ENCODE measurements around the gene SUOX. TPM values are rescaled to one million over a fixed set of nuclear protein-coding genes. Genes with fewer than 3 reads are reported as not detected.

The SUOX gene
- total RNA-seq, 4 donors from 2014 or later = 14.5 to 43.0 (median 22.9) TPM

DNA sequence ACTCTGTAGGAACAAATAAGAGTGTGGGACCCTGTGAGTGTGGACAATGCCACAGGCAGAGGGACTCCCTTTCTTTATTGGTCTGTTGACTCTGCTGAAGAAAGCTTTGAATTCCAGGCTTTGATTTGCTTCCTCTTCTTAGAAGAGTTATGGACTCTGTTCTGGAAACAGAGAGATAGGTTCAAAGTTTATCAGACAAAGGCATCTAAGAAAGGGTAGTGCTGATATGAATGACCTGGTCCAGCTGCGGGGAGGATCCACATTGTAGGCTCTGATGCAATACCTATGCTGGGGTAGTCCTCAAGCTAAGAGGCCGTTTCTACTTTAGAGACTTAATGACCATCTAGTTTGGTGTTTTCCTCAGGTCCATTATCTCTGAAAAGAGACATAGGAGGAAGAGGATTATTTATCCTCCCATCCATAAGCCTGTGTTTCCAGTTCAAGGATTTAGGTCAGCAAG is 13.1 kb downstream of the SUOX start:
- DNase-seq (ENCODE audit: low spot score) (no peak), ATAC-seq (ENCODE audit: low FRiP score) (no peak)
- TF ChIP-seq, protein P1, sequence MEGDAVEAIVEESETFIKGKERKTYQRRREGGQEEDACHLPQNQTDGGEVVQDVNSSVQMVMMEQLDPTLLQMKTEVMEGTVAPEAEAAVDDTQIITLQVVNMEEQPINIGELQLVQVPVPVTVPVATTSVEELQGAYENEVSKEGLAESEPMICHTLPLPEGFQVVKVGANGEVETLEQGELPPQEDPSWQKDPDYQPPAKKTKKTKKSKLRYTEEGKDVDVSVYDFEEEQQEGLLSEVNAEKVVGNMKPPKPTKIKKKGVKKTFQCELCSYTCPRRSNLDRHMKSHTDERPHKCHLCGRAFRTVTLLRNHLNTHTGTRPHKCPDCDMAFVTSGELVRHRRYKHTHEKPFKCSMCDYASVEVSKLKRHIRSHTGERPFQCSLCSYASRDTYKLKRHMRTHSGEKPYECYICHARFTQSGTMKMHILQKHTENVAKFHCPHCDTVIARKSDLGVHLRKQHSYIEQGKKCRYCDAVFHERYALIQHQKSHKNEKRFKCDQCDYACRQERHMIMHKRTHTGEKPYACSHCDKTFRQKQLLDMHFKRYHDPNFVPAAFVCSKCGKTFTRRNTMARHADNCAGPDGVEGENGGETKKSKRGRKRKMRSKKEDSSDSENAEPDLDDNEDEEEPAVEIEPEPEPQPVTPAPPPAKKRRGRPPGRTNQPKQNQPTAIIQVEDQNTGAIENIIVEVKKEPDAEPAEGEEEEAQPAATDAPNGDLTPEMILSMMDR (IDR thresholded peaks at IDR 0.05) = no peak

DNA sequence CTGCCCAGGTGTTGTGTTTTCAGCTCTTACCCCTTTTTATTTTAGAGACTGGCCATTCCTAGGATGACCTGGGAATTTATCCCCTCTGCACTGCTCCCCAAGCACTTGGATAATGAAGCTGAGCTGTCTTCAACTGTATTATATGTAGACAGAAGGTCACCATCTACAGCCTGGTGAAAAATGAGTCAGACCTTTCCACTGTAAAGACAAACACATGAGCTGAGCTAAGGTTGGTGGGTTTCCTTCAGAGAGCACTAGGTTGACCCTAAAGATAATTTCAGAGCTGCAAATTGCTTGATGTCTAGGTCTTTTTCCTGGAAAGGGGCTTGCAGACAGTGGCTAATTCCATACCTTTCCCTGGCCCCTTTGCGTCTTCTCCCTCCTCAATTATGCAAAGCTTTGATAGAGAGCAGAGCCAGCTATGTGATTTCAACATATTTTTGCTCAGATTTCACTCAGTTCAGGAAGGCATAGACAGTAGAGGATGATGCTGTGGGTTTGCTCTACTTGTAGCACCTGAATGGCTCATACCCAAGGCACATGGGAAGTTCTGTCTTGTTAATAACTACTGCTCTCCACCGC is 14.5 kb downstream of the SUOX start:
- DNase-seq (ENCODE audit: low spot score) = no peak
- TF ChIP-seq, protein P1 (IDR thresholded peaks at IDR 0.05) = no peak
- no peak for ATAC-seq (ENCODE audit: low FRiP score)

DNA sequence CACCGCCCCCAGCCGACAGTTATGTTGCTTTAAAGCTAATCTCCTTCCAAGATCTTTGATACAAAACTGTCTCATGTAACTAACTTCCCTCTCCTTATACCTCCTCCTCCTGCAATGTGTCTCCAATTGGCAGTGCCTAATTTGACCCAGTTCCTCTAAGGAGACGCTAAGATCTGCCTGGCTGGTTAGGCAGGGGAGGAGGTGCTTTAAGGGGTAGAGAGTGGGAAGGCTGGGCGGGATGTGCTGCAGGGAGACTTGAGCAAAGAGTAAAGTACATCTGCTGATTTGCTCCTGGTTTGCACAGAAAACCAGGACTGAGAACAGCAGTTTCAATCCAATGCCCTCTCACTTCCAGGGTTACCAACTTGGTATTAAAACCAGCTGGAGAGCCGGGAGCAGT is 16.4 kb downstream of the SUOX start:
- ATAC-seq (ENCODE audit: low FRiP score) = no peak
- DNase-seq (ENCODE audit: low spot score) = no peak
- TF ChIP-seq, protein P1 (IDR thresholded peaks at IDR 0.05) = no peak

DNA sequence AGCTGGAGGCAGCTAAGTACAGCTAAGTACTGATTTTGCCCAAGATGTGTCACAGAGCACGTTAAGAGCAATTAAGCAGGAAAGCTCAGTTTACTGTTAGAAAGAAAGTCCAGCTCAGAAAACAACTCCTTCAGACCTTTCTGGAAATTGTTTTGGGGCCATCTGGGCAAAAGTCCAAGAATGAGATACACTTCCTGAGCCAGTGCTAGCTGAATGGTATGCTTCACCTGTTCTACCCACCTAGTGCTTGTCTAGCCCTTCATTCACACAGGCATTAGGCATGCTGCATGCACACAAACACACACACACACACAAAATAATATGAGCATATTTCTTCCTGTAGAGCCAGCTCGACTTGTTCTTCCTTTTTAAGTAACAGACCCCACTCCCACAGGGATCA is 17.1 kb downstream of the SUOX start:
- ATAC-seq (ENCODE audit: low FRiP score) = no peak
- TF ChIP-seq, protein P1 (IDR thresholded peaks at IDR 0.05) = no peak
- DNase-seq (ENCODE audit: low spot score) = no peak

DNA sequence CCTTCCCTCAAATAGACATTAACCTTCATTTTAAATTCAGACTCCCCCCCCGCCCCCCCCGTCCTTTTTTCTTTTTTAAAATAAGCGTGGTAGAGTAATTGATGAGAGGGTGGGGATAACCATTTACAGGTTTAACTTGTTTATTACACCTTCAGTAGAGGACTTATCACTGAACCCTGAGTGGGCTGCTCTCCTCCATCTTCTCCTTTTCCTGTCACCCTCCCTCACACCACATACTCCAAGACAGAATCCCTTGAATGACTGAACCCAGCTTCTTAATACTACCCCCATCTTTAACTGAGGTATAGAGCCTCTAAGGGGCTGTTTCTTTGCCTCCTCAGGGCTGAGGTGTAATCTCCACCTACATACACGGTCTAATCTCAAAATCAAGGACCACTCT is 20.1 kb downstream of the SUOX start:
- TF ChIP-seq, protein P1 (IDR thresholded peaks at IDR 0.05) = no peak
- no peak for ATAC-seq (ENCODE audit: low FRiP score)
- no peak for DNase-seq (ENCODE audit: low spot score)

DNA sequence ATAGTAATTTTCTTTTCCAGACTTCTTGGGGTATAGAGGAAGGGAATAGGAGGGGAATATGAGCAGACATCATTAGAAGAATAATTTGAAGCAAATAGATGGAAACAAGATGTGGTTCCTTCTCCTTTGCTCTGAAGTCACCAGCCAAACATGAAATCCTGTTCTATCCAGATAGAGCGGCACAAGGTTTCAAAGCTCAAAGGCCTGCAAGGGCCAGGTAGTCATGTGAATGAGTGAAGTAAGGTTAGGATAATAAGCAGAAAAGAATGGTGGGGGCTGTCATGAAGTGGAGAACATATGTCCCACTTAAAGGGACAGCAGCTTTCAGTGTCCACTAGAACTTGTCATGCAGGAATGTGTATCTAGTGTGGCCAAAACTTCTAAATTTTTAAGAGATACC is 21.3 kb downstream of the SUOX start:
- TF ChIP-seq, protein P1 (IDR thresholded peaks at IDR 0.05) = no peak
- ATAC-seq (ENCODE audit: low FRiP score) = no peak
- DNase-seq (ENCODE audit: low spot score) = no peak

DNA sequence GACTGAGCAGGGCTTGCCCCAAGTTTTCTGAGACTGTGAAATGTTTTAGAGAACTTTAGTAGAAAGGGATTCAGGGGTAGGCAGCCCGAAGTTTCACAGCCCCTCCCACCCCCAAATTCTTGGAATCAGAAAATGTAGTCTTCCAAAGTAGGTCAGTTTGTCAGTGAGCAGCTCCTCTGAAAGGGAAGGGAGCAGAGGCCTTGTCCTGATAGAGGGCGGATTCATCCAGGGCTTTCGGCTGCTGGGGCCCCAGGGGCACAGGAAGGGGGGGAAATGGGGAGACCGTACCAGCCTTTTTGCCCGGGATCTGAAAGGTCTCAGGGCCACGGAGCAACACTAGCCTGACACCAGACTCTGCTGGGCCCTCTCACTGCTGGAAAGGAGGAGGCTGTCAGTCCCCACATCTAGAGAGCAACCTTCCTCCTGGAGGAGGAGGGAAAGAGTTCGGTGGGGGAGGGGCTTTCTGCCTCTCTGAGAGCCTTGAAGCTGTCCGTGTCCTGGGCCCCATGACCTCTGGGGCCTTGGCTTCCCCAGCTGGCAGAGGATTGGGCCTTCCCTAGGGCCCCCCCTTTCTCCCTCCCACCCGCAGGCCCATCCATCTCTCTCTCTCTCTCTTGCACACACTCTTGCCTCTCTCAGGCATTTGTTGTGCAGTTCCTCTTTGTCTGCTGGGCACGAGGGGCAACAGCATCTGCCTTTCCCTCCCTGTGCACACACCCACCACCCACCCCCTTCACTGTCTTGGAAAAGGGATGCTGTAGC is 23.5 kb downstream of the SUOX start, which contains the start of gene IKZF4:
IKZF4 (plus strand) TSS at position 621 of the 762 bp plus-strand sequence. CDS start 451 bp downstream, outside the sequence.
- ATAC-seq (ENCODE audit: low FRiP score) (peak; percentile 59), DNase-seq (ENCODE audit: low spot score) (no peak)
- TF ChIP-seq, protein P1 (IDR thresholded peaks at IDR 0.05) = no peak
